Lower lobe of right lung (tissue), 2 donors: ENCODE measurements around the gene SRRT. TPM values are rescaled to one million over a fixed set of nuclear protein-coding genes. Genes with fewer than 3 reads are reported as not detected.
"Not testable (repeated sequence)": the region's sequence is repeated elsewhere in the genome, so short reads cannot be mapped to it uniquely, and the experiment has no call there.

Source experiments
- ATAC-seq, 2 donors: fragments of 200-7000 bp; cut with Tn5 transposase; one replicate each; pipeline ENCODE4 v1.9.1; 2020 to 2022; ENCODE audit warnings: mild to moderate bottlenecking in 2 of 2, moderate library complexity in 2 of 2
- DNase-seq: peaks from one replicate; pipeline ENCODE4 v3.0.0-alpha.2; 2020
- H3K27ac ChIP-seq: fragments of 200-600 bp; one replicate; pipeline ENCODE4 v1.8.0; 2022
- H3K27me3 ChIP-seq: fragments of 200-600 bp; one replicate; pipeline ENCODE4 v1.8.0; 2022; ENCODE audit warnings: low read depth
- H3K36me3 ChIP-seq: fragments of 200-600 bp; one replicate; pipeline ENCODE4 v1.8.0; 2022; ENCODE audit warnings: mild to moderate bottlenecking
- H3K4me1 ChIP-seq: fragments of 200-600 bp; one replicate; pipeline ENCODE4 v1.8.0; 2022
- H3K4me3 ChIP-seq: fragments of 200-600 bp; one replicate; pipeline ENCODE4 v1.8.0; 2022; ENCODE audit warnings: mild to moderate bottlenecking
- H3K9me3 ChIP-seq: fragments of 200-600 bp; one replicate; pipeline ENCODE4 v1.8.0; 2022
- intact Hi-C: fragments of 100-400 bp; cut with DNase I; formaldehyde crosslinking; loops from one replicate; pipeline ENCODE4 v1.11.0; 2022
- total RNA-seq: library from RNA; stranded (reverse); fragmentation: NEBNext Ultra II Directional; extraction: Animal tissue kit (Norgen Biotek cat#: 25700); gene quantifications from one replicate; pipeline ENCODE4 v1.2.1, GENCODE V29; 2021
- TF ChIP-seq, protein P1 (sequence below): fragments of 200-600 bp; IDR thresholded peaks from one replicate; pipeline ENCODE4 v1.8.0; 2022; ENCODE audit warnings: antibody characterized with exemption, mild to moderate bottlenecking
- donor health status: DM: no; HTN: yes; CAD: no; lungs with severe emphysema.

The SRRT gene
- total RNA-seq, 1 donor from 2014 or later, result 105 TPM

DNA sequence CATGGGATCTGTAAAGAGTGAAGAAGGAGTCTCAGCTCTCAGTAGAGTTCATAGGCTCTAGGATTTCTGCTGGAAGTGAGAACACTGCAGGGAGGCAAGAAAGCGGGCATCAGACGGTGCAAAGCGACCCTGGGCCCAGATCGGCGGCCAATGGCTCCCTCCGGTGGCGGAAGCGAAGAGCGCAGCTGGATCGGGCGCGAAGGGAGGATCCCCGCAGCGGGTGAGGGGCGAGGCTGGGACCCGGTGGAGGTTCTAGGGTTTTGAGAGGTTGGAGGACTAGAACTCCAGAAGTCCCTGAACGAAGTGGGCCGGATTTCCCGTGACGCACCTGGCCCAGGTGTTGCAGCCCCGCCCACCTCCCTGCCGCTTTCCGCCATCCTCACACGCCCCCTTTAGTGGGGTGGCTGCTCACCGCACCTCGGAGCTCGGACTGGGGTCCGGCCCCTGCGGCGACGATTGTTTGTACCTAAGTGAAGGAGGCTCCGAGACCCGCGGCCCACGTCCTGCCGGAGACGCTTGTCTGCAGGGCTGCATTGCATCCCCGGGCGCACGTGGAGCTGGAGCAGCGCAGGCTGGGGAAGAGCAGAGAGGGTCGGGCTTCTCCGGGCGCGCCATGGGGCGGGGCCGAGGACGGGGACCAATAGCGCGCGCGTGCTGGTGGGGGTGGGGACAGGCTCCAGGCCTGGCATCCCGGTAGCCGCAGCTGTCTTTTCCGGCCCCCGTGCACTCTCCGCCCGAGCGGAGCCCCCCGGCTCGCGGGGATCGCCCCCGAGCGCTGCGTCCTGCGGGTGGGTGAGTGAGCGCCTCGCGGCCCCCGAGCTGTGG, 22.6 kb upstream of the SRRT start, which contains the start of gene SLC12A9:
Gene SLC12A9, plus strand, starts transcription at position 666 of the 825 bp plus-strand sequence. CDS start 1,485 bp downstream, outside the sequence.
- intact Hi-C loops, result no loop called here
- Histone ChIP-seq H3K27ac (peak within 1 kb of the TSS; percentile 77), H3K27me3 (no peaks in the 10 kb centered on the region), H3K36me3 (peaks cover 21% of the 10 kb centered on the region), H3K9me3 (no peaks in the 10 kb centered on the region), H3K4me3 (peak within 1 kb of the TSS; percentile 88), H3K4me1 (peaks cover 22% of the 10 kb centered on the region)
- peak; percentile 99 to 100 for ATAC-seq
- TF ChIP-seq, protein P1, sequence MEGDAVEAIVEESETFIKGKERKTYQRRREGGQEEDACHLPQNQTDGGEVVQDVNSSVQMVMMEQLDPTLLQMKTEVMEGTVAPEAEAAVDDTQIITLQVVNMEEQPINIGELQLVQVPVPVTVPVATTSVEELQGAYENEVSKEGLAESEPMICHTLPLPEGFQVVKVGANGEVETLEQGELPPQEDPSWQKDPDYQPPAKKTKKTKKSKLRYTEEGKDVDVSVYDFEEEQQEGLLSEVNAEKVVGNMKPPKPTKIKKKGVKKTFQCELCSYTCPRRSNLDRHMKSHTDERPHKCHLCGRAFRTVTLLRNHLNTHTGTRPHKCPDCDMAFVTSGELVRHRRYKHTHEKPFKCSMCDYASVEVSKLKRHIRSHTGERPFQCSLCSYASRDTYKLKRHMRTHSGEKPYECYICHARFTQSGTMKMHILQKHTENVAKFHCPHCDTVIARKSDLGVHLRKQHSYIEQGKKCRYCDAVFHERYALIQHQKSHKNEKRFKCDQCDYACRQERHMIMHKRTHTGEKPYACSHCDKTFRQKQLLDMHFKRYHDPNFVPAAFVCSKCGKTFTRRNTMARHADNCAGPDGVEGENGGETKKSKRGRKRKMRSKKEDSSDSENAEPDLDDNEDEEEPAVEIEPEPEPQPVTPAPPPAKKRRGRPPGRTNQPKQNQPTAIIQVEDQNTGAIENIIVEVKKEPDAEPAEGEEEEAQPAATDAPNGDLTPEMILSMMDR, result peak; percentile 95
- peak; percentile 95 for DNase-seq

DNA sequence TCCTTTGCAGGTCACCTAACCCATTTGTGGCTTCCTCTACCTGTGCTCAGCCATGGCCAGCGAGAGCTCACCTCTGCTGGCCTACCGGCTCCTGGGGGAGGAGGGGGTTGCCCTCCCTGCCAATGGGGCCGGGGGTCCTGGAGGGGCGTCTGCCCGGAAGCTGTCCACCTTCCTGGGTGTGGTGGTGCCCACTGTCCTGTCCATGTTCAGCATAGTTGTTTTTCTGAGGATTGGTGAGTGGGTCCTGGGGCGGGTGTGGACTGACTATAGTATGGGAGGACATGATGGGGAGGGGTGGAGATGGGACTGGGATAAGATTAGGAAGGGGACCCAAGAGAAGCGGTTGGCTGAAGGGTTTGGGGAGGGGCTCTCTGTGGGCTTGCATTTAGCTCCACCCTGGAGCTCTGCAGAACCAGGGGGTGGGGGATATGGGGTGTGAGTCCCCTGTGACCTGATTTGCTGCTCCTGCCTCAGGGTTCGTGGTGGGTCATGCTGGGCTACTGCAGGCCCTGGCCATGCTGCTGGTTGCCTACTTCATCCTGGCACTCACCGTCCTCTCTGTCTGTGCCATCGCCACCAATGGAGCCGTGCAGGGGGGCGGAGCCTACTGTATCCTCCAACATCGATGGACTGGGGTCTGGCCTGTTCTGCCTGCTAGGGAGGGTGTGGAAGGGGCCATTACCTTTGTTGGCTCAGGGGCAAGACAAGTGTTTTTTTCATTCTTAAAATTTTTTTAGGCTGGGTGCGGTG, 20.6 kb upstream of the SRRT start:
- ATAC-seq, result no peak

DNA sequence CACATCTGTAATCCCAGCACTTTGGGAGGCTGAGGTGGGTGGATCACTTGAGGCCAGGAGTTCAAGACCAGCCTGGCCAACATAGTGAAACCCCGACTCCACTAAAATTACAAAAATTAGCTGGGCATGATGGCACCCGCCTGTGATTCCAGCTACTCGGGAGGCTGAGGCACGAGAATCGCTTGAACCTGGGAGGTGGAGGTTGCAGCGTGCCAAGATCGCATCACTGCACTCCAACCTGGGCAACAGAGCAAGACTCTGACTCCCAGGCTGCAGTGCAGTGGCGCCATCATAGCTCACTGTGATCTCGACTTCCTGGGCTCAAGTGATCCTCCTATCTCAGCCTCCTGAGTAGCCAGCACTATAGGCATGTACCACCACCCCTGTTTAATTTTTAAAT, 20.0 kb upstream of the SRRT start:
- H3K4me3 ChIP-seq, intact Hi-C loops, H3K27ac ChIP-seq, H3K9me3 ChIP-seq, ATAC-seq, H3K27me3 ChIP-seq, DNase-seq: not testable (repeated sequence)
- H3K4me1 ChIP-seq, result peaks cover 22% of the 10 kb centered on the region
- peaks cover 39% of the 10 kb centered on the region for H3K36me3 ChIP-seq

More for the DNA sequence above, 20.6 kb upstream of the SRRT start:
- H3K9me3 ChIP-seq, result no peaks in the 10 kb centered on the region
- intact Hi-C loops, result no loop called here
- H3K36me3 ChIP-seq, result peaks cover 36% of the 10 kb centered on the region
- H3K27me3 ChIP-seq, result no peaks in the 10 kb centered on the region
- no peak overlapping the region for H3K4me3 ChIP-seq
- TF ChIP-seq, protein P1, result no peak
- no peak for DNase-seq
- H3K4me1 ChIP-seq, result peaks cover 22% of the 10 kb centered on the region
- H3K27ac ChIP-seq, result no peak overlapping the region

DNA sequence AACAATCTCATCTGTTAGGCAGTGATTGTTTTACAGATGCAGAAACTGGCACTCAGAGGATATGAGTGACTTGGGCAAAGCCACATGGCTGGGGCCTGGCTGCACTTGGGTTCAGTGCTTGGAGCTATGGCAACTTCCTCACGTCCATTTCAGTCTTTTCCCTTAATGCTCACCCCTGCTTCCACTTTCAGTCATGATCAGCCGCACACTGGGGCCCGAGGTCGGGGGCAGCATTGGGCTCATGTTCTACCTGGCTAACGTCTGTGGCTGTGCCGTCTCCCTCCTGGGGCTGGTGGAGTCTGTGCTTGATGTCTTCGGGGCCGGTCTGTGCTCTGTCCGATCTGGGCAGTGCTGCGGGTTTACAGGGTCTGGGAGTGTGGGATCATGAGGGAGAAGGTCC, 19.4 kb upstream of the SRRT start:
- Histone ChIP-seq H3K36me3 (peaks cover 46% of the 10 kb centered on the region), H3K9me3 (no peaks in the 10 kb centered on the region), H3K27me3 (no peaks in the 10 kb centered on the region), H3K4me3 (no peak overlapping the region), H3K4me1 (peaks cover 22% of the 10 kb centered on the region), H3K27ac (no peak overlapping the region)
- DNase-seq (no peak), ATAC-seq (no peak)
- intact Hi-C loops, result no loop called here
- TF ChIP-seq, protein P1, result no peak

DNA sequence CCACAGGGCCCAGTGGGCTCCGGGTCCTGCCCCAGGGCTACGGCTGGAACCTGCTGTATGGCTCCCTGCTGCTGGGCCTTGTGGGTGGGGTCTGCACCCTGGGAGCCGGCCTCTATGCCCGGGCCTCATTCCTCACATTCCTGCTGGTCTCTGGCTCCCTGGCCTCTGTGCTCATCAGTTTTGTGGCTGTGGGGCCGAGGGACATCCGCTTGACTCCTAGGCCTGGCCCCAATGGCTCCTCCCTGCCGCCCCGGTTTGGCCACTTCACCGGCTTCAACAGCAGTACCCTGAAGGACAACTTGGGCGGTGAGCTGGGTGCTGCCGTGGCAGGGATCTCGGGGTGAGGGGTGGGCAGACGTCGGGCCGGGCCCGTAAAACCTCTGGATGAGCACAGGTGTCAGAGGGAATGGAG, 18.0 kb upstream of the SRRT start:
- Histone ChIP-seq H3K36me3 (peaks cover 59% of the 10 kb centered on the region), H3K4me3 (no peak overlapping the region), H3K9me3 (no peaks in the 10 kb centered on the region), H3K4me1 (peaks cover 18% of the 10 kb centered on the region), H3K27ac (no peak overlapping the region), H3K27me3 (no peaks in the 10 kb centered on the region)
- TF ChIP-seq, protein P1, result no peak
- intact Hi-C loops, result no loop called here
- no peak for DNase-seq
- no peak for ATAC-seq
